GM21576 (cell line): ENCODE data around the gene CXorf58.

Experiments used
- ATAC-seq: cut with Tn5 transposase; IDR thresholded peaks from one replicate; pipeline ENCODE4 v1.9.1; 2021; ENCODE audit warnings: mild to moderate bottlenecking, moderate library complexity; ENCODE audit not compliant: unreplicated experiment

CXorf58 gene

GRCh38 chrX:23900220-23900797, 7.5 kb upstream of the CXorf58 start:
- ATAC-seq: no peak

GRCh38 chrX:23901060-23901459, 6.7 kb upstream of the CXorf58 start:
- ATAC-seq: no peak

GRCh38 chrX:23901805-23902204, 6.0 kb upstream of the CXorf58 start:
- peak; percentile 71 for ATAC-seq

- ATAC-seq: no peak
Measured at GRCh38 chrX:23902419-23902818, 5.4 kb upstream of the CXorf58 start.

GRCh38 chrX:23904096-23904495, 3.7 kb upstream of the CXorf58 start:
- no peak for ATAC-seq

GRCh38 chrX:23907111-23907497, 702 bp upstream of the CXorf58 start:
- peak; percentile 3 for ATAC-seq

GRCh38 chrX:23908219-23909004, 606 bp downstream of the CXorf58 start:
- no peak for ATAC-seq

GRCh38 chrX:23911126-23911835, 3.5 kb downstream of the CXorf58 start:
- no peak for ATAC-seq

- no peak for ATAC-seq
Measured at GRCh38 chrX:23919148-23919547, 11.3 kb downstream of the CXorf58 start.

- no peak for ATAC-seq
Measured at GRCh38 chrX:23919706-23920320, 12.0 kb downstream of the CXorf58 start.

- ATAC-seq: no peak
Measured at GRCh38 chrX:23926015-23926414, 18.2 kb downstream of the CXorf58 start.

- no peak for ATAC-seq
Measured at GRCh38 chrX:23930894-23931604, 23.2 kb downstream of the CXorf58 start.

- no peak for ATAC-seq
Measured at GRCh38 chrX:23932046-23932445, 24.2 kb downstream of the CXorf58 start.

- ATAC-seq: no peak
Measured at GRCh38 chrX:23935106-23935505, 27.3 kb downstream of the CXorf58 start.

- ATAC-seq: no peak
Measured at GRCh38 chrX:23936180-23936579, 28.4 kb downstream of the CXorf58 start.

GRCh38 chrX:23937100-23937499, 29.3 kb downstream of the CXorf58 start:
- no peak for ATAC-seq

GRCh38 chrX:23938690-23939089, 30.9 kb downstream of the CXorf58 start:
- no peak for ATAC-seq

- ATAC-seq: no peak
Measured at GRCh38 chrX:23939203-23939602, 31.4 kb downstream of the CXorf58 start.

GRCh38 chrX:23944234-23944633, 36.4 kb downstream of the CXorf58 start:
- ATAC-seq: no peak

GRCh38 chrX:23945206-23945605, 37.4 kb downstream of the CXorf58 start:
- no peak for ATAC-seq

GRCh38 chrX:23952391-23952790, 44.6 kb downstream of the CXorf58 start:
- ATAC-seq: no peak
